ENCODE data around the gene RALGPS2.

The RALGPS2 gene

DNA sequence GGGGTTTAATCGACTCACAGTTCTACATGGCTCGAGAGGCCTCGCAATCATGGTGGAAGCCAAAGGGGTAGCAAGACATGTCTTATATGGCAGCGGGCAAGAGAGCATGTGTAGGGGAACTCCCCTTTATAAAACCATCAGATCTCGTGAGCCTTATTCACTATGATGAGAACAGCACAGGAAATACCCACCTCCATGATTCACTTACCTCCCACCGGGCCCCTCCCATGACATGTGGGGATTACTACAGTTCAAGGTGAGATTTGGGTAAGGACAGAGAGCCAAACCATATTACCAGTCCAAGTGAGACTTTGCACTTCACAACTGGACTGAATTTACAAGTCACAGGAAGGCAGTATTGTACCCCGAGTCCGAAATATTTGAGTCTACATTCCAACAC is 219.7 kb downstream of the RALGPS2 start:
- Histone ChIP-seq H3K4me2 (ENCODE audit: low read length) (no peak overlapping the region), H3K9me3 (ENCODE audit: insufficient read depth, low read length) (no peaks in the 10 kb centered on the region), H3K27ac (ENCODE audit: low read length) (no peak overlapping the region), H3K79me2 (ENCODE audit: low read length) (no peaks in the 10 kb centered on the region), H3K27me3 (ENCODE audit: low read depth, low read length) (peaks cover 14% of the 10 kb centered on the region), H3K4me3 (ENCODE audit: low read length) (no peak overlapping the region), H2AFZ (ENCODE audit: low read depth, low read length) (no peak overlapping the region), H4K20me1 (ENCODE audit: insufficient read depth, low read length) (no peaks in the 10 kb centered on the region), H3K36me3 (replicated peaks; ENCODE audit: low read depth, low read length) (no peaks in the 10 kb centered on the region), H3K9ac (ENCODE audit: low read length) (no peak overlapping the region), H3K4me1 (ENCODE audit: low read length) (peaks cover 7% of the 10 kb centered on the region; the same call in 1 of the 2 replicates)
- TF ChIP-seq, protein P1, sequence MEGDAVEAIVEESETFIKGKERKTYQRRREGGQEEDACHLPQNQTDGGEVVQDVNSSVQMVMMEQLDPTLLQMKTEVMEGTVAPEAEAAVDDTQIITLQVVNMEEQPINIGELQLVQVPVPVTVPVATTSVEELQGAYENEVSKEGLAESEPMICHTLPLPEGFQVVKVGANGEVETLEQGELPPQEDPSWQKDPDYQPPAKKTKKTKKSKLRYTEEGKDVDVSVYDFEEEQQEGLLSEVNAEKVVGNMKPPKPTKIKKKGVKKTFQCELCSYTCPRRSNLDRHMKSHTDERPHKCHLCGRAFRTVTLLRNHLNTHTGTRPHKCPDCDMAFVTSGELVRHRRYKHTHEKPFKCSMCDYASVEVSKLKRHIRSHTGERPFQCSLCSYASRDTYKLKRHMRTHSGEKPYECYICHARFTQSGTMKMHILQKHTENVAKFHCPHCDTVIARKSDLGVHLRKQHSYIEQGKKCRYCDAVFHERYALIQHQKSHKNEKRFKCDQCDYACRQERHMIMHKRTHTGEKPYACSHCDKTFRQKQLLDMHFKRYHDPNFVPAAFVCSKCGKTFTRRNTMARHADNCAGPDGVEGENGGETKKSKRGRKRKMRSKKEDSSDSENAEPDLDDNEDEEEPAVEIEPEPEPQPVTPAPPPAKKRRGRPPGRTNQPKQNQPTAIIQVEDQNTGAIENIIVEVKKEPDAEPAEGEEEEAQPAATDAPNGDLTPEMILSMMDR (IDR thresholded peaks at IDR 0.05; ENCODE audit: low read depth, low read length): no peak
- no peak for TF ChIP-seq EZH2phosphoT487 (IDR thresholded peaks at IDR 0.05; ENCODE audit: low read depth)

DNA sequence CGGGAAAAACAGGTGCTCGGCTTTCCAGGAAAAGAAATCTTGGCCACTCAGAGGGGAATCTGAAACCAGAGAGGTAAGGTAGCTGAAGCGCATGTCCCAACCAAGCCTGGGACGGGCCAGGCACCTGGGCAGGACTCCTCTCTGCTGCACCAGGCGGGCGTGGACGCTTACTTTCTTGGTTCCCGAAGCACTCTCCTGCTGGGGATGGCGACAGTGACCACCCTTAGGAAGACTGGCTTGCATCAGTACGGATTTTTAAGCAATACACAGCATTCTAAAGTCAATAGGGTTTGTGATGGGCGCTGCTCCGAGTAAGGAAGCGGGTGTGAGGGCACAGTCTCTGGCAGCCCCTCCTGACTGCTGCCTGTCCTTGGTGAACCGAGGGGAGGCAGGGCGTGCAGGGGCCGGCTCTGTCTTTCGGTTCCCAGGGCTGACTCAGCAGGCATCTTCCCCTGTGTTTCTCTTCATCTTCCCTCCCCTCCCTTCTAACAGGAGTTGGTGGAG is 220.8 kb downstream of the RALGPS2 start:
- Histone ChIP-seq H3K79me2 (ENCODE audit: low read length) (no peaks in the 10 kb centered on the region), H3K27me3 (ENCODE audit: low read depth, low read length) (peaks cover 13% of the 10 kb centered on the region; the same call in 1 of the 2 replicates), H3K4me1 (ENCODE audit: low read length) (peaks cover 7% of the 10 kb centered on the region; the same call in 1 of the 2 replicates), H4K20me1 (ENCODE audit: insufficient read depth, low read length) (no peaks in the 10 kb centered on the region), H3K4me3 (ENCODE audit: low read length) (no peak overlapping the region), H3K27ac (ENCODE audit: low read length) (no peak overlapping the region), H3K4me2 (ENCODE audit: low read length) (no peak overlapping the region), H2AFZ (ENCODE audit: low read depth, low read length) (no peak overlapping the region), H3K9ac (ENCODE audit: low read length) (no peak overlapping the region), H3K36me3 (replicated peaks; ENCODE audit: low read depth, low read length) (no peaks in the 10 kb centered on the region), H3K9me3 (ENCODE audit: insufficient read depth, low read length) (no peaks in the 10 kb centered on the region)
- TF ChIP-seq EZH2phosphoT487 (IDR thresholded peaks at IDR 0.05; ENCODE audit: low read depth): no peak
- TF ChIP-seq, protein P1 (IDR thresholded peaks at IDR 0.05; ENCODE audit: low read depth, low read length): no peak

DNA sequence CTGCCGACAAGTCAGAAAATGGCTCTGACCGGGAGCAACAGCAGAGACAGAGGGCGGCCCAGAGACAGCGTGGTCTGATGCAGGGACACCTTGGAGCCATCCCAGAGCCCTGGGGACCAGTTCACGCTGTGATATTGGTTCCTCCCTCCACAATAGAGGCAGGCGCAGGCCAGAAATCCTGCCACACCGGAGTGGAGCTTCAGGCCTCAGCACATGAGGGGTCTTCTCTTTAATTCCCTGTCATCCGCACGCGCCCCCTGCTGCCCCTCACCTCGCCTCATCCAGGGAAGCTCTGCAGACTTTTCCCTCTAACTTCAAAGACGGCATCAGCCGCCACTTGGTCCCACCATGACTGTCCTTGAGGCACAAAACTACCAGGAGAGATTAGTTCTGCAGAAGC is 221.4 kb downstream of the RALGPS2 start:
- no peak overlapping the region for H2AFZ ChIP-seq (ENCODE audit: low read depth, low read length)
- no peaks in the 10 kb centered on the region for H3K9me3 ChIP-seq (ENCODE audit: insufficient read depth, low read length)
- H3K36me3 ChIP-seq (replicated peaks; ENCODE audit: low read depth, low read length): no peaks in the 10 kb centered on the region
- H3K9ac ChIP-seq (ENCODE audit: low read length): no peak overlapping the region
- no peaks in the 10 kb centered on the region for H4K20me1 ChIP-seq (ENCODE audit: insufficient read depth, low read length)
- H3K4me1 ChIP-seq (ENCODE audit: low read length): peaks cover 7% of the 10 kb centered on the region; the same call in 1 of the 2 replicates
- TF ChIP-seq EZH2phosphoT487 (IDR thresholded peaks at IDR 0.05; ENCODE audit: low read depth): no peak
- TF ChIP-seq, protein P1 (IDR thresholded peaks at IDR 0.05; ENCODE audit: low read depth, low read length): no peak
- H3K27me3 ChIP-seq (ENCODE audit: low read depth, low read length): peaks cover 15% of the 10 kb centered on the region; the same call in 1 of the 2 replicates
- H3K27ac ChIP-seq (ENCODE audit: low read length): no peak overlapping the region
- no peaks in the 10 kb centered on the region for H3K79me2 ChIP-seq (ENCODE audit: low read length)
- H3K4me2 ChIP-seq (ENCODE audit: low read length): no peak overlapping the region
- H3K4me3 ChIP-seq (ENCODE audit: low read length): no peak overlapping the region

DNA sequence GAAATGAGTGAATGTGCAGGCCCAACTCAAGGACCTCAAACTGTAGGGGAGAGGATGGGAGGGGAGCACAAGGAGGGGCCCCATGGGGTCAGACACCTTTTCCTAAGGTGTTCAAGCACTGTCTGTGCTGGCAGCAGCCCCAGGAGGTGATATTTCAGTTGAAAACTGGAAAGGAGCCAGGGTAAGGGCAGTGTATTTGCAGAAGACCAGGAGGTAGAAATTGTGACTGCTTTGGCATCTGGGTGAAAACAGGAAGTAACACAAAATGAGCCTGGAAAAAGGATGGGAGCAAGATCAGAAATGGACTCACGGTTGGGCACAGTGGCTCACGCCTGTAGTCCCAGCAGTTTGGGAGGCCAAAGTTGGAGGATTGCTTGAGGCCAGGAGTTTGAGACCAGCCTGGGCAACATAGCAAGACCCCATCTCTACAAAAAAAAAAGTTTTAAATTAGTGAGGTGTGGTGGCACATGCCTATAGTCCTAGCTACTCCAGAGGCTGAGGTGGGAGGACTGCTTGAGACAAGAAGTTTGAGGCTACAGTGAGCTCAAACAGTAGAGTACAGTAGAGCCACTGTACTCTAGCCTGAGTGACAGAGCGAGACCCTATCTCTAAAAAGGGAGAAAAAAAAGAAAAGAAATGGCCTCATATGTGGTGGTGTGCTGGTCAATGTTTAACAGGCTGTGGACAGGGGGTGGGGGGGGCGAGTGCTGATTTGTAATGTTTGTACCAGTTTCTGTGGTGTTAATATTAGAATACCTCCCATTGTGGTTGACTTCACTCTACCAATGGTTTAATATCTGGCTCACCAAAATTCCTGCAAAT is 222.0 kb downstream of the RALGPS2 start:
- Histone ChIP-seq H3K4me3 (ENCODE audit: low read length) (no peak overlapping the region), H3K9ac (ENCODE audit: low read length) (no peak overlapping the region), H3K4me2 (ENCODE audit: low read length) (no peak overlapping the region), H3K27ac (ENCODE audit: low read length) (no peak overlapping the region), H3K79me2 (ENCODE audit: low read length) (no peaks in the 10 kb centered on the region), H2AFZ (ENCODE audit: low read depth, low read length) (no peak overlapping the region), H3K4me1 (ENCODE audit: low read length) (peaks cover 7% of the 10 kb centered on the region; the same call in 1 of the 2 replicates), H3K27me3 (ENCODE audit: low read depth, low read length) (peaks cover 15% of the 10 kb centered on the region; the same call in 1 of the 2 replicates), H4K20me1 (ENCODE audit: insufficient read depth, low read length) (no peaks in the 10 kb centered on the region), H3K9me3 (ENCODE audit: insufficient read depth, low read length) (no peaks in the 10 kb centered on the region), H3K36me3 (replicated peaks; ENCODE audit: low read depth, low read length) (no peaks in the 10 kb centered on the region)
- TF ChIP-seq EZH2phosphoT487 (IDR thresholded peaks at IDR 0.05; ENCODE audit: low read depth): no peak
- TF ChIP-seq, protein P1 (IDR thresholded peaks at IDR 0.05; ENCODE audit: low read depth, low read length): no peak

Data from OCI-LY3 (cell line).